PC-3 (cell line): Measurements from ENCODE around the gene NOL9. TPM values are rescaled to one million over a fixed set of nuclear protein-coding genes. Genes with fewer than 3 reads are reported as not detected.
A peak's percentile ranks its signal among the peaks of the same experiment; 100 is the strongest.

Source experiments
- ATAC-seq: fragments of 200-7000 bp; cut with Tn5 transposase; 2 replicates; pipeline ENCODE4 v1.9.1; 2020; ENCODE audit warnings: mild to moderate bottlenecking, moderate library complexity
- BruUV-seq: library from RNA; stranded (reverse); fragments of 400-500 nt; replicated peaks from 2 replicates; lab custom pipeline; 2021; lab: Mats Ljungman, UMichigan
- CTCF ChIA-PET: fragments of 300-600 bp; sonication (Branson Sonifier 250); formaldehyde crosslinking; loops from one replicate; lab custom pipeline; 2022; ENCODE audit warnings: antibody characterized with exemption; lab: Charles Lee
- POLR2A ChIA-PET: fragments of 300-600 bp; sonication (Branson Sonifier 250); formaldehyde crosslinking; loops from one replicate; lab custom pipeline; 2022; ENCODE audit warnings: antibody characterized with exemption; ENCODE audit not compliant: unreplicated experiment; lab: Charles Lee
- DNase-seq: peaks from one replicate; pipeline ENCODE4 v3.0.0-alpha.2; 2015
- H2AFZ ChIP-seq: fragments of 300-600 bp; sonication (generic); 2 replicates; pipeline ENCODE4 v1.6.0; 2016; ENCODE audit warnings: antibody characterized with exemption, low read length
- H3F3A ChIP-seq: fragments of 300-600 bp; sonication (generic); one replicate; pipeline ENCODE4 v1.6.0; 2017; ENCODE audit warnings: antibody characterized with exemption, low read length, control low read depth, mild to moderate bottlenecking; ENCODE audit not compliant: unreplicated experiment
- H3K27ac ChIP-seq: fragments of 300-600 bp; sonication (generic); 2 replicates; pipeline ENCODE4 v1.5.1; 2016; ENCODE audit warnings: mild to moderate bottlenecking, low read length
- H3K27me3 ChIP-seq: fragments of 300-600 bp; sonication (generic); 2 replicates; pipeline ENCODE4 v1.6.1; 2016; ENCODE audit warnings: low read length, mixed read lengths
- H3K36me3 ChIP-seq: fragments of 300-600 bp; sonication (generic); 2 replicates; pipeline ENCODE4 v1.6.1; 2016; ENCODE audit warnings: low read depth, mixed run types, low read length, mixed read lengths
- H3K4me1 ChIP-seq: fragments of 300-600 bp; sonication (generic); 2 replicates; pipeline ENCODE4 v1.5.1; 2016; ENCODE audit warnings: low read length; ENCODE audit not compliant: insufficient read depth
- H3K4me2 ChIP-seq: fragments of 300-600 bp; sonication (generic); 2 replicates; pipeline ENCODE4 v1.6.0; 2016; ENCODE audit warnings: low read length
- H3K4me3 ChIP-seq: fragments of 300-600 bp; sonication (generic); 2 replicates; pipeline ENCODE4 v1.5.1; 2016; ENCODE audit warnings: mild to moderate bottlenecking, low read length, mixed read lengths
- H3K79me2 ChIP-seq: fragments of 300-600 bp; sonication (generic); 2 replicates; pipeline ENCODE4 v1.6.1; 2017; ENCODE audit warnings: low read length, mixed read lengths
- H3K9ac ChIP-seq: fragments of 300-600 bp; sonication (generic); 2 replicates; pipeline ENCODE4 v1.6.0; 2016; ENCODE audit warnings: mild to moderate bottlenecking, low read length
- H3K9me2 ChIP-seq: fragments of 300-600 bp; sonication (generic); replicated peaks from 2 replicates; pipeline ENCODE4 v1.6.1; 2016; ENCODE audit warnings: mixed run types, low read length, mixed read lengths
- H3K9me3 ChIP-seq: fragments of 300-600 bp; sonication (generic); 2 replicates; pipeline ENCODE4 v1.6.1; 2016; ENCODE audit warnings: low read length, mixed read lengths
- H4K20me1 ChIP-seq: fragments of 300-600 bp; sonication (generic); 2 replicates; pipeline ENCODE4 v1.6.1; 2016; ENCODE audit warnings: low read length, mixed read lengths
- EZH2 ChIP-seq: fragments of 300-600 bp; sonication (generic); IDR thresholded peaks from one replicate; pipeline ENCODE4 v1.6.1; 2017; ENCODE audit warnings: antibody characterized with exemption, mild to moderate bottlenecking, low read length; ENCODE audit not compliant: unreplicated experiment
- EZH2phosphoT487 ChIP-seq: fragments of 300-600 bp; sonication (generic); IDR thresholded peaks from 2 replicates; pipeline ENCODE4 v1.6.1; 2018; ENCODE audit warnings: mild to moderate bottlenecking, antibody characterized with exemption, low read length, borderline replicate concordance
- intact Hi-C: fragments of 100-400 bp; cut with micrococcal nuclease; formaldehyde crosslinking; loops from 2 replicates; pipeline ENCODE4 v1.9.0; 2023
- total RNA-seq: library from RNA; depleted of rRNA; stranded (reverse); fragments of >200 nt; gene quantifications from 2 replicates; pipeline ENCODE4 v1.2.3, GENCODE V29; 2014
- TF ChIP-seq, protein P1 (sequence below): fragments of 300-600 bp; sonication (generic); conservative IDR thresholded peaks from 2 replicates; pipeline ENCODE4 v1.5.1; 2017; ENCODE audit warnings: antibody characterized with exemption, low read depth, mild to moderate bottlenecking, low read length

Gene NOL9
- total RNA-seq, 1 experiment from 2014 or later, result 79.1 TPM

DNA sequence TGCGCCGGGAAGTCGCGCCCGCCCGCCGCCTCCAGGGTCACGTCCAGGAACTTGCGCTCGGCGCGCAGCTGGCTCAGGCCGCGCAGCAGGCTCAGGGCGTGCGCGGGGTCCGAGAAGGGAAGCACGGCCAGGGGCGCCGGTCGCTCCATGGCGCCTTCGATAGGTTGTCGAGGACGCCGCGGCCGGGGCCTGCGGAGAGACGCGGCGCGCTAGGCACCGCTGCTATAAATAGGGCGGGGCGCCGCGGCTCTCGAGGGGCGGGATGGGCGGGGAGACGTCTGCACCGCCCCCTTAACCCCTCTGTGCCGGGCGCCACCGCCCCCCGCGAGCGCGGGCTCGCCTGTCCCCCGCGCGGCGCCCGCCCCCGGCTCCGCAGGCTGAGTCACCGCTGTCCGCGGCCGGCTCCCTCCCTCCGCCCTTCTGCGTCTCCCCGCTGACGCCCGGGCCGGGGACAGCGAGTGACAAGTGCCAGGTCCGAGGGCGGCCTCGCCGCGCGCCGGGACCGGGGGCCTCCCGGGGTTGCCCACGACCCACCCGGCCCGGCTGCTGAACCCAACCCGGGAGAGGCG lies 48.4 kb upstream of the NOL9 start, which contains the start of gene KLHL21:
Gene KLHL21, minus strand, starts transcription at position 201 of the 569 bp plus-strand sequence. Its CDS starts 52 bp downstream, at position 149.
- Histone ChIP-seq H3K4me3 (peak within 1 kb of the TSS; percentile 86), H3K79me2 (peaks cover 49% of the 10 kb centered on the region), H2AFZ (peak within 1 kb of the TSS; percentile 98), H3F3A (no peaks in the 10 kb centered on the region), H4K20me1 (peaks cover 27% of the 10 kb centered on the region), H3K27me3 (no peaks in the 10 kb centered on the region), H3K9ac (peak within 1 kb of the TSS; percentile 91), H3K27ac (peak within 1 kb of the TSS; percentile 93), H3K36me3 (peaks cover 8% of the 10 kb centered on the region), H3K9me3 (no peaks in the 10 kb centered on the region), H3K4me2 (peak within 1 kb of the TSS; percentile 98), H3K9me2 (no peaks in the 10 kb centered on the region), H3K4me1 (peaks cover 30% of the 10 kb centered on the region)
- ChIA-PET POLR2A (interaction anchor here (1.3 kb wide), 1 partner anchor 23 kb away, joined by 3 read pairs; the partner anchor contains the start of gene ZBTB48), CTCF (interaction anchor here (1.1 kb wide), 1 partner anchor 49 kb away, joined by 3 read pairs; the partner anchor contains the start of gene NOL9)
- DNase-seq, result peak; percentile 97
- TF ChIP-seq EZH2, result no peak
- no peak for TF ChIP-seq EZH2phosphoT487
- TF ChIP-seq, protein P1, sequence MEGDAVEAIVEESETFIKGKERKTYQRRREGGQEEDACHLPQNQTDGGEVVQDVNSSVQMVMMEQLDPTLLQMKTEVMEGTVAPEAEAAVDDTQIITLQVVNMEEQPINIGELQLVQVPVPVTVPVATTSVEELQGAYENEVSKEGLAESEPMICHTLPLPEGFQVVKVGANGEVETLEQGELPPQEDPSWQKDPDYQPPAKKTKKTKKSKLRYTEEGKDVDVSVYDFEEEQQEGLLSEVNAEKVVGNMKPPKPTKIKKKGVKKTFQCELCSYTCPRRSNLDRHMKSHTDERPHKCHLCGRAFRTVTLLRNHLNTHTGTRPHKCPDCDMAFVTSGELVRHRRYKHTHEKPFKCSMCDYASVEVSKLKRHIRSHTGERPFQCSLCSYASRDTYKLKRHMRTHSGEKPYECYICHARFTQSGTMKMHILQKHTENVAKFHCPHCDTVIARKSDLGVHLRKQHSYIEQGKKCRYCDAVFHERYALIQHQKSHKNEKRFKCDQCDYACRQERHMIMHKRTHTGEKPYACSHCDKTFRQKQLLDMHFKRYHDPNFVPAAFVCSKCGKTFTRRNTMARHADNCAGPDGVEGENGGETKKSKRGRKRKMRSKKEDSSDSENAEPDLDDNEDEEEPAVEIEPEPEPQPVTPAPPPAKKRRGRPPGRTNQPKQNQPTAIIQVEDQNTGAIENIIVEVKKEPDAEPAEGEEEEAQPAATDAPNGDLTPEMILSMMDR, result no peak
- no TSS peak for BruUV-seq
- intact Hi-C loops, result no loop called here
- peak; percentile 54 for ATAC-seq

DNA sequence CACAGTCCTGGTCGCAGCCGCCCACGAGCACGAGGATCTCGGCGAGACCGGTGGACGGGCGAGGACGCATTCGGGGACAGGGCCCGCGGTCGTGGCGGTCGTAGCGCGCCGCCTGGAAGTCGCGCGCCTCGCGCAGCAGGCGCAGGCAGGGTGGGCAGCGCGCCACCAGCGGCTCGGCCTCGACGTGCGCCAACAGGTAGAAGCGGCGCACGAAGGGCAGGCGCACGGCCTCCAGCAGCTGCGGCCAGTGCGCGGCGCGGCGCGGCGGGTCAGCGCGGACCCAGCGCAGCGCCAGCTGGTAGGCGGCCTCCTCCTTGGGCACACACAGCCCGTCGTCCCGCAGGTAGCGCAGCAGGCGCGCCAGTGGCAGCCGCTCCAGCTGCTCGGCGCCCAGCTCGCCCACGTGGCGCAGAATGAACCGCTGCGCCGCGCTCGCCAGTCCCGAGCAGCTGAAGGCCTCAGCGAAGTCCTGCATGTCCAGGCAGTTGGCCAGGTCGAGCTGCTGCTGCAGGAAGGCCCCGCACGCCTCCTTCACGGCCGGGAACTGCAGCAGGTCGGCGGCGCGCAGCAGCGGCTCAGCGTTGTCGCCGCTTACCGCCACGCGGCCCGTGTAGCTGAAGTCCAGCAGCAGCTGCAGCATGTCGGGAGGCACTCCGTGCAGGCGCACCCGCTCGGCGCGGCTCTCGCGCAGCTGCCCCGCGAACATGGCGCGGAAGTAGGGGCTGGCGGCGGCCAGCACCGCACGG lies 47.8 kb upstream of the NOL9 start:
- H3K9me3 ChIP-seq, result no peaks in the 10 kb centered on the region
- H3K79me2 ChIP-seq, result peaks cover 55% of the 10 kb centered on the region
- ChIA-PET CTCF (interaction anchor here (1.1 kb wide), 1 partner anchor 48 kb away, joined by 3 read pairs; the partner anchor contains the start of gene NOL9), POLR2A (interaction anchor here (0.5 to 1.3 kb wide), 2 partner anchors 22 to 45 kb away, joined by 3 to 12 read pairs; partner anchors contain the start of gene ZBTB48)
- H3K4me2 ChIP-seq, result peak overlapping the region; percentile 92
- DNase-seq, result peak; percentile 57
- H3K9me2 ChIP-seq, result no peaks in the 10 kb centered on the region
- intact Hi-C loops, result loop anchor here (1.0 kb wide), 5 partner anchors 10 to 111 kb away; partner anchors contain the start of genes NOL9, PLEKHG5 and ZBTB48
- H3K4me1 ChIP-seq, result peaks cover 30% of the 10 kb centered on the region
- peak; percentile 16 for ATAC-seq
- H3F3A ChIP-seq, result no peaks in the 10 kb centered on the region
- TF ChIP-seq, protein P1, result no peak
- peak; percentile 82 for TF ChIP-seq EZH2phosphoT487
- peak overlapping the region; percentile 93 for H3K27ac ChIP-seq
- peak overlapping the region; percentile 86 for H3K4me3 ChIP-seq
- H3K36me3 ChIP-seq, result peaks cover 15% of the 10 kb centered on the region
- BruUV-seq, result no TSS peak
- H3K9ac ChIP-seq, result peak overlapping the region; percentile 91
- no peaks in the 10 kb centered on the region for H3K27me3 ChIP-seq
- peaks cover 33% of the 10 kb centered on the region for H4K20me1 ChIP-seq
- peak overlapping the region; percentile 51 for H2AFZ ChIP-seq
